Myocyte (in vitro differentiated cells): ENCODE measurements around the gene METTL16. TPM values are rescaled to one million over a fixed set of nuclear protein-coding genes. Genes with fewer than 3 reads are reported as not detected.
"Not testable (repeated sequence)": the region's sequence is repeated elsewhere in the genome, so short reads cannot be mapped to it uniquely, and the experiment has no call there.

ENCODE experiments used
- DNase-seq: peaks from one replicate; pipeline ENCODE4 v3.0.0-alpha.2; 2012; ENCODE audit warnings: low read depth
- polyA plus RNA-seq: library from polyadenylated mRNA; unstranded; fragments of >200 nt; gene quantifications from one replicate; pipeline ENCODE4 v1.2.1, GENCODE V29; 2012; ENCODE audit warnings: missing spikeins
- total RNA-seq: library from RNA; depleted of rRNA; stranded (reverse); fragments of >200 nt; gene quantifications from 2 replicates; pipeline ENCODE4 v1.2.3, GENCODE V29; 2014

METTL16 gene, protein sequence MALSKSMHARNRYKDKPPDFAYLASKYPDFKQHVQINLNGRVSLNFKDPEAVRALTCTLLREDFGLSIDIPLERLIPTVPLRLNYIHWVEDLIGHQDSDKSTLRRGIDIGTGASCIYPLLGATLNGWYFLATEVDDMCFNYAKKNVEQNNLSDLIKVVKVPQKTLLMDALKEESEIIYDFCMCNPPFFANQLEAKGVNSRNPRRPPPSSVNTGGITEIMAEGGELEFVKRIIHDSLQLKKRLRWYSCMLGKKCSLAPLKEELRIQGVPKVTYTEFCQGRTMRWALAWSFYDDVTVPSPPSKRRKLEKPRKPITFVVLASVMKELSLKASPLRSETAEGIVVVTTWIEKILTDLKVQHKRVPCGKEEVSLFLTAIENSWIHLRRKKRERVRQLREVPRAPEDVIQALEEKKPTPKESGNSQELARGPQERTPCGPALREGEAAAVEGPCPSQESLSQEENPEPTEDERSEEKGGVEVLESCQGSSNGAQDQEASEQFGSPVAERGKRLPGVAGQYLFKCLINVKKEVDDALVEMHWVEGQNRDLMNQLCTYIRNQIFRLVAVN
- total RNA-seq = 14.7 and 28.9 TPM in 2 replicates
- polyA plus RNA-seq = 15.3 TPM

DNA sequence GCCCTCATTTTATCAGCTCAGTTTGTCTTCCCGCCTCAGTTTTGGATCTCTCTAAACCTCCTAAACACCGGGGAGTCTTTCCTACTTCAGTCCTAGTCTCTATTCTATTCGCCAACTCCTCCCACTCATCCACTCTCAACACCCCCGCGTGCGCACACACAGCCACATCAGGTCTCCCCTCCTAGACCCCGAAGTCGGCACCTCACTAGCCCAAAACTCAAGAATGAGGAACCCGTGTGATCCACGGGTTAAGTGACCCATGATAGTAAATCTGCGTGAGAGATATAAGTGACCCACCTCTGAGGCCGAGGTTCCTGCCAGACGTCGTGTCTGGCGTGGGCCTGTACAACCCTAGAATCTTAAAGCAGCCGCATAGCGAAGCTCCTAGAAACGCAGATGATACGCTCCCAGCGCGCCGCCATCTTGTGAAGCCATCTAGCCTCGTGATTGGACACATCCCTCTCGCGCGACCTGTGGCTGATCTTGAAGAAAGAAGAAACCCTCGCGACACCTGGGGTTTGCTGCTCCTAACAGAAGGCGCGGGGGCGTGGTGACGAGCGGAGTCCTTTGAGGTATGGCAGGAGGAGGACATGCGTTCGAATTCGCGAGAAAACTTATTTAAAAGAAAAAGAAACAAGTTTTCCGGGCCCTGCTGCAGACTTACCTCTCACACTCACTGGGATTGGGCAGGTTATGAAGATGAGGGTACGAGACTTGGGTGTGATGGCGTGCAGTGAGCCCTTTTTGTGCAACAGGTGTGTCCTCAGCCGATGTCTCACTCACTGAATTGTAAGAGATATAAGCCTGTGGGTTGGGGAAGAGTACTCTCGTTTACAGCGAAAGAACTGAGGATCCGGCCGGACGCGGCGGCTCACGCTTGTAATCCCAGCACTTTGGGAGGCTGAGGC is at the start of gene METTL16:
TSS of gene METTL16 (minus strand) at position 427 of the 908 bp plus-strand sequence. CDS start 9,557 bp downstream, outside the sequence.
- DNase-seq = peak; percentile 99

DNA sequence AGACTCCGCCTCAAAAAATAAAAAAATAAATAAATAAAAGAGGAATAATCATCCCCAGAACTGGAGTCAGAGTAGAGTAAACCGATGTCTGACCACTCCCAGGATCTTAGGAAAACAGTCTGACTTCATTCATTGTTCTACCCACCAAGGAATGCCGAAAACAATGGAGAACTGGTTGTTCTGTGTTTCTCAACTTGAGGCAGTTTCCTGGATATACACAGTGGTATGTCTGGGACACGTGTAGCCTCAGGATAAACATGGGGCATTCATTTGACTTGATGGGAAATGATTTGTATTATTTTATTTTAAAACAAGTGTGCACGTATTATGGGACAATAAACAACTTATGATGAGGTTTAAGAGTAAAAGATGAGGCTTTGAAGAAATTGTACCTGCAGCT is 49.0 kb upstream of the METTL16 start:
- no peak for DNase-seq

DNA sequence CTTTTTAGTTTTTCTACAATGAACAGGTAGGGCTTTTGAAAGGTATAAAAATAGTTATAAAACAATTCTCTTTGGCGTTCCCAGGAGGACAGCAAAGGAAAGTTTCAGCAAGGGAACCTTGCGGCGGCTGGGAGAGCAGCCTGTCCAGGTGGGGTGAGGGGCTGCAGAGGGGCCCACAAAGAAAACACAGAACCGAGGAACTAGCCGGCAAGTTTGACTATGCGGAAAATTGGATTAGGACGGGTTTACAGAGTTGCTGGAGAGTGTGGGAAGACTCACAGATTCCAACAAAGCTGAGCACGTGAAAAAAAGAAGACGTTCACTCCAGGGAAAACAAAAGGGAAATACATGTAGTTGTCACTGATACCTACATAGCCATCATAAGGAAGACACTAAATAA is 40.2 kb upstream of the METTL16 start:
- no peak for DNase-seq

DNA sequence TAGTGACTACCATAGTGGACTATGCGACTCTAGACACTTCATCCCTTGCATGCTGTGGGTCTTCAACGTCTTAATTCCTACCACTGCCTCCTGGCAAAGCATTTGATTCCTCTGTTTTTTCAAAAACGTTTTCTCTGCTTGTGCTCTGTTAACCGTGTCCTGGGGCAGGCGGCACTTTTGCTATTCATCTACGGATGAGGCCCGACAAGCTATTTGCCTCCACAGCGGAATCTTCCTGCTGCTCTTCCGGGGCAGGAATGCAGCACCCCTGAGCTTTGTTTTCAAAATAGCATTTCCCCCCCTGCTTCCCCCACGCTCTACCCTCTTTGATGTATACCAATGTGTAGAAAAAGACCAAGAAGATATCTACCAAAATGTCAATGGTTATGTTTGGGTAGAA is 39.8 kb upstream of the METTL16 start:
- no peak for DNase-seq

DNA sequence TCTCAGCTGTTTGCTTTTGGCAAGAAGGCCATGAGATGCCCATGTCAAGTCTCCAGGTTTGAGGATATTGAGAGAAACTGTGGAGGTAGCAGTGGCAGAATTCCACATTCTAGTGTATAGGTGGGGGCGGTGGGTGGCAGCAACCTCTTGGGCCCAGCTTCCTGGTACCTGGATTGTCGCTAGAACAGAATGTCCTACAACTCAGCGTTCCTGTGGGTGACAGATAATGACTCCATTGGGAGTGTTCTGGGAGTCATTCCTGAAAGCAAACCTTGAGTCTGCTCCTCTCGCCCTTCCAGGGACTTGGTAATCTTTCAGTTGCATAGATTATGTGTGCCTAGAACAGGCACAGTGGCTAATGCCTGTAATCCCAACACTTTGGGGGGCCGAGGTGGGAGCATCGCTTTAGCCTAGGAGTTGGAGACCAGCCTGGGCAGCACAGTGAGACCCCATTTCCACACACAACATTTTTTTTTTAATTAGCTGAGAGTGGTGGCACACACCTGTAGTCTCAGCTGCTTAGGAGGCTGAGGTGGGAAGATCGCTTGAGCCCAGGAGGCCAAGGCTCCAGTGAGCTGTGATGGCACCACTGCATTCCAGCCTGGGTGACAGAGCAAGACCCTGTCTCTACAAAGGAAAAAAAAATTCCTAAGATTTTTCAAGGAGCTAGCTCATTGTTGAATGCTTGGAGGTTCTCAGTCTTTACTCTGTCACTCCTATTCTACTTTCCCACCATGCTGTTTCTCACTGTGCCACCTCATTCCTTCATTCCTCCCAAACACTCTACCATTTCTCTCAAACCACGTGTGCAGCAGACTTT is 37.9 kb upstream of the METTL16 start:
- DNase-seq = no peak

DNA sequence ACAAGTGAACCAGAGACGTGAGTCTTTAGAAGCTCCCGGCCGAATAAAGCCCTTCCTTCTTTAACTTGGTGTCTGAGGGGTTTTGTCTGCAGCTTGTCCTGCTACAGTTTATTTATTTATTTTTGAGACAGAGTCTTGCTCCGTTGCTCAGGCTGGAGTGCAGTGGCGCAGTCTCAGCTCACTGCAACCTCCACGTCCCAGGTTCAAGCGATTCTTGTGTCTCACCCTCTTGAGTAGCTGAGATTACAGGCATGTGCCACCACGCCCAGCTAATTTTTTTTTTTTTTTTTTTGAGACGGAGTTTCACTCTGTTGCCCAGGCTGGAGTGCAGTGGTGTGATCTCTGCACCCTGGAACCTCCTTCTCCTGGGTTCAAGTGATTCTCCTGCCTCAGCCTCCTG is 36.3 kb upstream of the METTL16 start:
- DNase-seq = not testable (repeated sequence)

DNA sequence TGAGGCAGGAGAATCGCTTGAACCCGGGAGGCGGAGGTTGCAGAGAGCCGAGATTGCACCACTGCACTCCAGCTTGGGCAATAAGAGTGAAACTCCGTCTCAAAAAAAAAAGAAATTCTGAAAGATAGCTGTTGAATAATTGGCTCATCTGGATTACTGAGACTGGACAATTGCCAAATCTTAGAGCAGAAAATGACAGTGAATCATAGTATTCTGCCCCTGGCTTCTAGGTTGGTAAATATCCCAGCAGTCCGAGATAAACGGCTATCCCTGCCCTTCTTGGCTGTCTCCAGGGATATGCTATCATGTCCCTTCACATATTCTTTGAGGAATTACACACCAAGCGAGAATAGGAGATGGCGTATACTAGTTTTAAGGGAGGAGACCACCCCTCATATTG is 35.5 kb upstream of the METTL16 start:
- no peak for DNase-seq

DNA sequence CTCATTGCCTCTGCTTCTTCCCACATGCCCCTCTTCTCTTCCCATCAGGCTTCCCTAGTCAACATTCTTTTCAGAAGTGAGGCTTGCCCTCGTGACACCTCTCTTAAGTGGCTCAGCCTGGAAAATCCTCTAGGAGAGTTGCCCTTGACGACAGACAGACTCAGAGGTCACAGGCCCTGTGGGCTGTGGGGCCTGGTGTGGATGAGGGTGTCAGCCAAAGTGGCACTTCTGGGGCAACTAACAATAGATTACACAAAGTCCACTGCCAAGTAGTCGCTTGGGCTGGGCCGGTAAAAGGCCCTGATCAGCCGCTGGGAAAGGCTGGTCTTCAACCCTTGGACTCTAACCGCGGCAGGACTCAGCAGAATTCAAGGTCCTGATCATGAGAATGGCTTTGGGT is 33.7 kb upstream of the METTL16 start:
- DNase-seq = no peak

DNA sequence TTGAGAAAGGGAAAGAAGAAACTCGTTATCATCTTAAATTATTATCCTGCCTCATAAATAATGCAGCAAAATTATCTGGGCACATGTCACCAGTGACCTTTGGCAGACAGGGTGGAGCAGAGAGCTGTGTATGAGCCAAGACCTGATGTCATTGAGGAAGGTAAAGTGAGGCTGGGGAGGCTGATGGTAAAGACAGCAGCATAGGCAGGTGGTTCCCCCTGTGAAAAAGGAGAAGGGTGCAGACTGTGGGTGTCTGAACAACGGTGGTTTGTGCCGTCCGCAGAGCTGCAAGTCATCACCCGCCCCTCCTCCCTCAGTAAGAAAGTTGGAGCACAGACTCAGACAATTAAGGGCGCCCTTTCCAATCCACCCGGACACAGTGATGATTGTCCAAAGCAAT is 30.8 kb upstream of the METTL16 start:
- DNase-seq = no peak

DNA sequence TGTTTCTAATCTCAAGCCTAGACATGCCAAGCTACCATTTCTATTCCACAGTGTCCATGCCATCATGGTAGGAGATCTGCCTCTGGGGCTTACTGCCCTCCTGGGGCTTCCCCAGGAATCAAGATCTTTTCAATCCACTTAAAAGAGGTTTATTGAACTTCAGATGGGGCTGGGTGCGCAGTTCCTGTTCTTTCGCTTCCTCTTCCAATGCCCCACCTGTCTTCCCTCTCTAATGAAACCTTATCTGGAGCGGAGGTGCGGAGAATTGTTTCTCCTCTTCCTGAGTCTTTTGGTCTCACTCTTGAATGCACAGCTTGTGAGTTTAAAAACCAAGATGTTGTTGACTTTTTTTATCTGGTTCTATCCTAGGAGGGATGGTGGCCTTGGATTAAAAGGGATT is 30.4 kb upstream of the METTL16 start:
- DNase-seq = no peak

DNA sequence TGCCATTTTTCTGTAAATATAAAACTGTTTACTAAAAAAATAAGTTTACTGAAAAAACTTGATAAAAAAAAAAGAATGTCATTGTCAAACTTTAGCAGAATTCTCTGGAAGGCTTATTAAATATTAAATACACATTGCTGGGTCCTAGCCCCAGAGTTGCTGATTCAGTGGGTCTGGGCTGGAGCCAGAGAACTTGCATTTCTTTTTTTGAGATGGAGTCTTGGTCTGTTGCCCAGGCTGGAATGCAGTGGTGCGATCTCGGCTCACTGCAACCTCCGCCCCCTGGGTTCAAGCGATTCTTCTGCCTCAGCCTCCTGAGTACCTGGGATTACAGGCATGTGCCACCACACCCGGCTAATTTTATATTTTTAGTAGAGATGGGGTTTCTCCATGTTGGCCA is 25.9 kb upstream of the METTL16 start:
- DNase-seq = not testable (repeated sequence)

DNA sequence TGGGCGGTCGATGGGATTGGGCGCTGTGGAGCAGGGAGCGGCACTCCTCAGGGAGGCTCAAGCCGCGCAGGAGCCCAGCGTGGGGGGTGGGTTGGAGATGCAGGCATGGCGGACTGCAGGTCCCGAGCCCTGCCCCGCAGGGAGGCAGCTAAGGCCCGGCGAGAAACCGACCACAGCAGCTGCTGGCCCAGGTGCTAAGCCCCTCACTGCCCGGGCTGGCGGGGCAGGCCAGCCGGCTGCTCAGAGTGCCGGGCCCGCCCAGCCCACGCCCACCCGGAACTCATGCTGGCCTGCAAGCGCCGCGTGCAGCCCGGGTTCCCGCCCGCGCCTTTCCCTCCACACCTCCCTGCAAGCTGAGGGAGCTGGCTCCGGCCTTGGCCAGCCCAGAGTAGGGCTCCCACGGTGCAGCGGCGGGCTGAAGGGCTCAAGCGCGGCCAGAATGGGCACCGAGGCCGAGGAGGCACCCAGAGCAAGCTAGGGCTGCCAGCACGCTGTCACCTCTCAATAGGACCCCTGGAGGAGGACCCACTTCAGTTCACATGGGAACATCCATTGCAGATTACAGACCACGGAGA is 20.5 kb upstream of the METTL16 start:
- no peak for DNase-seq

DNA sequence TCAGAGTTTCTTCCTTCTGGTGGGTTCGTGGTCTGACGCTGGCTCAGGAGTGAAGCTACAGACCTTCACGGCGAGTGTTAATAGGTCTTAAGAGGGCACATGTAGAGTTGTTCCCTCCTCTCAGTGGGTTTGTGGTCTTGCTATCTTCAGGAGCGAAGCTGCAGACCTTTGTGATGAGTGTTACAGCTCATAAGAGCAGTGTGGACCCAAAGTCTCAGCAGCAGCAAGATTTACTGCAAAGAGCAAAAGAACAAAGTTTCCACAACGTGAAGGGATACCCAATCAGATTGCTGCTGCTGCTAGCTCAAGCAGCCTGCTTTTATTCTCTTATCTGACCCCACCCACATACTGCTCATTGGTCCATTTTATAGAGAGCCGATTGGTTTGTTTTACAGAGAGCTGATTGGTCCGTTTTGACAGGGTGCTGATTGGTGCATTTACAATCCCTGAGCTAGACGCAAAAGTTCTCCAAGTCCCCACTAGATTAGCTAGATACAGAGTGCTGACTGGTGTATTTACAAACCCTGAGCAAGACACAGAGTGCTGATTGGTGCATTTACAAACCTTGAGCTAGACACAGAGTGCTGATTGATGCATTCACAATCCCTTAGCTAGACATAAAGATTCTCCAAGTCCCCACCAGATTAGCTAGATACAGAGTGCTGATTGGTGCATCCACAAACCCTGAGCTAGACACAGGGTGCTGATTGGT is 19.7 kb upstream of the METTL16 start:
- DNase-seq = not testable (repeated sequence)

DNA sequence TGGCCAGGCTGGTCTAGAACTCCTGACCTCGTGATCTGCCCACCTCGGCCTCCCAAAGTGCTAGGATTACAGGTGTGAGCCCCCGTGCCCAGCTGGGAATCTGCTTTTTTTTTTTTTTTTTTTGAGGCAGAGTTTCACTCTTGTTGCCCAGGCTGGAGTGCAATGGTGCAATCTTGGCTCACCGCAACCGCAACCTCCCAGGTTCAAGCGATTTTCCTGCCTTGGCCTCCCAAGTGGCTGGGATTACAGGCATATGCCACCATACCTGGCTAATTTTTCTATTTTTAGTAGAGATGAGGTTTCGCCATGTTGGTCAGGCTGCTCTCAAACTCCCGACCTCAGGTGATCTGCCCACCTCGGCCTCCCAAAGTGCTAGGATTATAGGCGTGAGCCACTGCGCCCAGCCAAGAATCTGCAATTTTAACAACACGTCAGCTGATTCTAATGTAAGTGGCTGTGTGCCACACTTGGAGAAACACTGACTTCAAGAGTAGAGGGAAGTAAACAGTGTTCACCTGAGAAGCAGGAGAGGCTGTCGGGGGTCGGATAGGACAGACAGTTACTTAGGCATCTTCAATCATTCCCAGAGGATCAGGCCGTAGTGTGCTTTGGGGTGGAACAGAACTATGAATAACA is 10.2 kb upstream of the METTL16 start:
- DNase-seq = not testable (repeated sequence)

DNA sequence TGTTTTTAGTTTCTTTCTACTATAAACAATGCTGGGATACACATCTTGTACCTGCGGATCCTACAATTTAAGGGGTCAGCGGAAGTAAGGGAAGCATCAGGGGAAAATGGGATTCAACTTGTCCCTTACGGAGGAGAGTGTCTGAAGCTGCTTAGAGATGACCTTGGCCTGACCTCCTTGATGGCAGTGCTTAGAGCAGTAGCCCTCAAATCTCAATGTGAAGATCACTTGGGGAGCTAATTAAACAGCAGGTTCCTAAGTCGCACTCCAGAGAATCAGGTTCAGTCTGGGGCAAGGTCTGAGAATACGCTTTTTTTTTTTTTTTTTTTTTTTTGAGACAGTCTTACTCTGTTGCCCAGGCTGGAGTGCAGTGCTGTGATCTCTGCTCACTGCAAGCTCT is 9.6 kb upstream of the METTL16 start:
- DNase-seq = no peak

DNA sequence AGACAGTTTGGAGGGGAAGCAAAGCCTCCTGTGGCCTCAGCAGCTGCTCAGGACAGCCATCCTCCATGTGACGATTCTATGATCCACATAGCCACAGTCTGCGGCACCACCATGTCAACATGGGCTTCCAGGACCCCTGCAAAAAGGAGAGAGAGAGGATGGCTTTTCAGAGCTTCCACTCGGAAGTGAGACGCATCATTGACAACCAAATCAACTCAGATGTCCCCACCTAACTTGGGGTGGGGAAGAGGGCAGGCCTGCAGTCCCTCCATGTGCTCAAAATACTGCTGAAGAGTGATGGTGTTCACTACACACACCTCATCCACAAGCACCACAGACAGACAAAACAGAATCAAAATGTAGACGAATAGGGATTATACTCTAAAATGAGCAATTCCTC is 5.9 kb upstream of the METTL16 start:
- no peak for DNase-seq

DNA sequence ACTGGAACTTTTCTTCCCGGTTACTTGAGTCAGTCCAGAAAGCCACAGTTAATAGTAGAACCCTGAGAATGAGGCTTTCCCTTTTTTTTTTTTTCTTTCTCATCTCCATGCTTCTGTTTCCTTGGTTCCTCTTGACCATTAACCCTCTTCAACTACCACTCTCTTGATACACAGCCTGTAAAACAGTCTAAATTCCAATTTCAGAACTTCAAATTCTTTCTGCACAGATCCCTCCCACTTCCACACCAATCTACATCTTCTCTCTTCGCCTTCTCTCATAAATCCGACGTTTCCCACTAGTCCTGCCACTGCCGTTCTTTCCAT is 588 bp downstream of the METTL16 start:
- no peak for DNase-seq

DNA sequence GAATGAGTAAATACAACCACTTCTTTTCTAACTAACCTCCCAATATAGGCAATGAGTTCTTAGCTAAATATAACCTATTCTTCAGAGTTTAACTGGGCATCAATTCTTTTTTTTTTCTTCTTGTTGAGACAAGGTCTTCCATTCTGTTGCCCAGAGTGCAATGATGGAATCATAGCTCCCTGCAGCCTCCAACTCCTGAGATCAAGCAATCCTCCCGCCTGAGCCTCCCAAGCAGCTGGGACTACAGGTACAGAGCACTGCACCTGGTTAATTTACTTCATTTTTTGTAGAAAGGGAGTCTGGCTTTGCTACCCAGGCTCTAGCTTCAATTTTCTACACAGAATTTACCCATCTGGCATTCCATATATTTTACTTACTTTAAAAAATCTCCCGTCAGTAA is 1.1 kb downstream of the METTL16 start:
- DNase-seq = no peak

DNA sequence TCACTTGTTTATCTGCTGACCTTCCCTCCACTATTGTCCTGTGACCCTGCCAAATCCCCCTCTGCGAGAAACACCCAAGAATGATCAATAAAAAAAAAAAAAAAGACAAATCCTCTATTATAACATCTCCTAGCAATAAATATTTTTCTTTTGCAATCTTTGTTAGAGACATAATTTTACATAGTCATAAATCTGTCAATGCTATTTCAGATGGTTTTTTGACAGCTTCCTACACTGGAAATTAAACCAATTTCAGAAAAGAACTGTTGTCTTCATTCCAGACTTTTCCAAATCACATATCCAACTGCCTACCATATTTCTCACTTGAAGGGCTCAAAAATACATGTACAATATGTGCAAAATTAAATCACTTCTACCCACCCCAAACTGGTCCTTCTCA is 3.7 kb downstream of the METTL16 start:
- no peak for DNase-seq

DNA sequence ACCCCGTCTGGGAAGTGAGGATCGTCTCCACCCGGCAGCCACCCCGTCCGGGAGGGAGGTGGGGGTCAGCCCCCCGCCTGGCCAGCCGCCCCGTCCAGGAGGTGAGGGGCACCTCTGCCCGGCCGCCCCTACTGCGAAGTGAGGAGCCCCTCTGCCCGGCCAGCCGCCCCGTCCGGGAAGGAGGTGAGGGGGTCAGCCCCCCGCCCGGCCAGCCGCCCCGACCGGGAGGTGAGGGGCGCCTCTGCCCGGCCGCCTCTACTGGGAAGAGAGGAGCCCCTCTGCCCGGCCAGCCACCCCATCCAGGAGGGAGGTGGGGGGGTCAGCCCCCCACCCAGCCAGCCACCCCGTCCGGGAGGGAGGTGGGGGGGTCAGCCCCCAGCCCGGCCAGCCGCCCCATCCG is 4.7 kb downstream of the METTL16 start:
- not testable (repeated sequence) for DNase-seq
